HL-60 (cell line): Measurements from ENCODE around the gene COL4A2.

Source experiments
- REST ChIP-seq: IDR thresholded peaks from 2 replicates; pipeline ENCODE4 v1.6.1; 2012; ENCODE audit warnings: low read depth; ENCODE audit not compliant: insufficient replicate concordance
- TF ChIP-seq, protein P1 (sequence below): IDR thresholded peaks from one replicate; pipeline ENCODE4 v1.5.1; 2011; ENCODE audit warnings: low read length, control low read depth, inconsistent platforms; ENCODE audit not compliant: insufficient read depth

GRCh38 chr13:110286833-110287819, 20.0 kb upstream of the COL4A2 start:
- TF ChIP-seq, protein P1, sequence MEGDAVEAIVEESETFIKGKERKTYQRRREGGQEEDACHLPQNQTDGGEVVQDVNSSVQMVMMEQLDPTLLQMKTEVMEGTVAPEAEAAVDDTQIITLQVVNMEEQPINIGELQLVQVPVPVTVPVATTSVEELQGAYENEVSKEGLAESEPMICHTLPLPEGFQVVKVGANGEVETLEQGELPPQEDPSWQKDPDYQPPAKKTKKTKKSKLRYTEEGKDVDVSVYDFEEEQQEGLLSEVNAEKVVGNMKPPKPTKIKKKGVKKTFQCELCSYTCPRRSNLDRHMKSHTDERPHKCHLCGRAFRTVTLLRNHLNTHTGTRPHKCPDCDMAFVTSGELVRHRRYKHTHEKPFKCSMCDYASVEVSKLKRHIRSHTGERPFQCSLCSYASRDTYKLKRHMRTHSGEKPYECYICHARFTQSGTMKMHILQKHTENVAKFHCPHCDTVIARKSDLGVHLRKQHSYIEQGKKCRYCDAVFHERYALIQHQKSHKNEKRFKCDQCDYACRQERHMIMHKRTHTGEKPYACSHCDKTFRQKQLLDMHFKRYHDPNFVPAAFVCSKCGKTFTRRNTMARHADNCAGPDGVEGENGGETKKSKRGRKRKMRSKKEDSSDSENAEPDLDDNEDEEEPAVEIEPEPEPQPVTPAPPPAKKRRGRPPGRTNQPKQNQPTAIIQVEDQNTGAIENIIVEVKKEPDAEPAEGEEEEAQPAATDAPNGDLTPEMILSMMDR: no peak
- TF ChIP-seq REST: no peak
